K562 (cell line): ENCODE results near the gene G6PC1. TPM values are rescaled to one million over a fixed set of nuclear protein-coding genes. Genes with fewer than 3 reads are reported as not detected.

ENCODE experiments used
- ATF3 ChIP-seq, 2 experiments: fragments of 450-650 bp in 1 of 2; sonication (generic) in 1 of 2; formaldehyde crosslinking in 1 of 2; IDR thresholded peaks in 1 of 2; conservative IDR thresholded peaks in 1 of 2; 2 replicates each; pipeline versions ENCODE4 v1.6.1 to v1.8.1; 2016 to 2023; ENCODE audit warnings: mild to moderate bottlenecking in 2 of 2, moderate library complexity in 2 of 2, inconsistent platforms in 1 of 2, missing genetic modification reagents in 1 of 2
- NR2C2 ChIP-seq, 2 experiments: fragments of 200-800 bp in 1 of 2; sonication (Bioruptor generic) in 1 of 2; sonication (generic) in 1 of 2; formaldehyde crosslinking in 1 of 2; IDR thresholded peaks; 2 replicates each; pipeline versions ENCODE4 v1.6.1 to v1.8.0; 2016 to 2022; ENCODE audit warnings: mild to moderate bottlenecking in 1 of 2, missing compliant biosample characterization in 1 of 2, missing genetic modification characterization in 1 of 2, missing genetic modification reagents in 1 of 2
- RBFOX2 ChIP-seq: fragments of 200-400 bp; formaldehyde crosslinking; IDR thresholded peaks from 2 replicates; pipeline ENCODE4 v1.6.1; 2017; ENCODE audit warnings: low read depth, mild to moderate bottlenecking, low read length, moderate library complexity
- RBM17 ChIP-seq: fragments of 200-400 bp; formaldehyde crosslinking; IDR thresholded peaks from 2 replicates; pipeline ENCODE4 v1.6.1; 2017; ENCODE audit warnings: low read depth, mild to moderate bottlenecking, low read length, borderline replicate concordance
- RBM25 ChIP-seq: fragments of 200-400 bp; formaldehyde crosslinking; IDR thresholded peaks from 2 replicates; pipeline ENCODE4 v1.6.1; 2018; ENCODE audit warnings: low read length, low read depth, moderate library complexity; ENCODE audit not compliant: severe bottlenecking
- SP1 ChIP-seq: sonication (generic); formaldehyde crosslinking; IDR thresholded peaks from 2 replicates; pipeline ENCODE4 v1.8.1; 2022; ENCODE audit warnings: mild to moderate bottlenecking, missing genetic modification reagents
- ZFPM2 ChIP-seq: fragments of 250-450 bp; sonication (Bioruptor Pico); IDR thresholded peaks from 2 replicates; pipeline ENCODE4 v1.5.1; 2022; ENCODE audit warnings: mild to moderate bottlenecking
- ZNF277 ChIP-seq: fragments of 250-450 bp; sonication (Bioruptor Pico); IDR thresholded peaks from 2 replicates; pipeline ENCODE4 v1.8.0; 2022; ENCODE audit warnings: inconsistent platforms, mild to moderate bottlenecking, moderate library complexity, borderline replicate concordance
- ZNF318 ChIP-seq, 2 experiments: fragments of 450-650 bp; IDR thresholded peaks; 2 replicates each; pipeline ENCODE4 v1.6.1; 2016; ENCODE audit warnings: mild to moderate bottlenecking in 2 of 2, borderline replicate concordance in 1 of 2, low read depth in 1 of 2, moderate library complexity in 1 of 2
- polyA plus RNA-seq, 8 experiments: library from polyadenylated mRNA; depleted of rRNA in 4 of 8; stranded (reverse) in 5 of 8; unstranded in 3 of 8; fragments of >200 nt; fragmentation: Nextera tagmentation in 2 of 8; fragmentation: Illumina TruSeq in 1 of 8; extraction: Ambion mirVana in 2 of 8; extraction: Trizol in 1 of 8; gene quantifications; 2 replicates each; pipeline versions ENCODE4 v1.2.1 to v1.2.3, GENCODE V29; 2011 to 2014; ENCODE audit warnings: inconsistent platforms in 1 of 8, missing spikeins in 1 of 8
- total RNA-seq, 7 experiments: library from RNA; depleted of rRNA in 6 of 7; stranded (reverse); fragments of >200 nt in 6 of 7; fragmentation: Illumina TruSeq in 2 of 7; extraction: Trizol in 2 of 7; gene quantifications; 2 replicates each; pipeline versions ENCODE4 v1.2.1 to v1.2.3, GENCODE V29; 2011 to 2021; ENCODE audit warnings: low replicate concordance in 1 of 7

Gene G6PC1
- total and polyA plus RNA-seq, 9 of the 15 experiments (the other 6 are each of a cell fraction or from before 2014, with no cell fraction given) = not detected

GRCh38 chr17:42928714-42929496 lies 28.3 kb downstream of the G6PC1 start (continued):
- no peak for TF ChIP-seq ZNF277 (CRISPR knock-in tag)
- no peak for TF ChIP-seq ZFPM2
- TF ChIP-seq ATF3 (IDR thresholded peaks at IDR 0.05) = peak; percentile 84
- peak; percentile 66; the same call in 1 of the 2 replicates for TF ChIP-seq ATF3 (CRISPR knock-in tag; conservative IDR thresholded peaks at IDR 0.05)
- TF ChIP-seq RBM25 = no peak
- TF ChIP-seq RBFOX2 = 0 out of 2 replicates have a peak, but pooled peaks have one; percentile 12
- TF ChIP-seq ZNF318 (IDR thresholded peaks at IDR 0.05; ENCODE audit: borderline replicate concordance in 1 of 2, low read depth in 1 of 2) = peak in 1 of 2 experiments; percentile 58; a peak in 2 of 4 replicates
- TF ChIP-seq RBM17 = no peak
- no peak for TF ChIP-seq NR2C2 (CRISPR knock-in tag; IDR thresholded peaks at IDR 0.05)
- 0 out of 2 replicates have a peak, but pooled peaks have one; percentile 22 for TF ChIP-seq NR2C2 (tag; IDR thresholded peaks at IDR 0.05)
- TF ChIP-seq SP1 (CRISPR knock-in tag) = no peak
